ENCODE measurements around the gene NTN1. TPM values are rescaled to one million over a fixed set of nuclear protein-coding genes. Genes with fewer than 3 reads are reported as not detected.

Gene NTN1
- polyA plus RNA-seq, 1 donor from 2014 or later, result 16.2 TPM

- TF ChIP-seq RAD21 (conservative IDR thresholded peaks at IDR 0.05) (no peak), EP300 (conservative IDR thresholded peaks at IDR 0.05; ENCODE audit: poor library complexity, severe bottlenecking) (no peak), EZH2 (IDR thresholded peaks at IDR 0.05; ENCODE audit: borderline replicate concordance, insufficient read depth, low read length, poor library complexity, severe bottlenecking) (no peak), MXI1 (conservative IDR thresholded peaks at IDR 0.05; ENCODE audit: poor library complexity, severe bottlenecking) (no peak), SMC3 (conservative IDR thresholded peaks at IDR 0.05; ENCODE audit: poor library complexity) (no peak), REST (IDR thresholded peaks at IDR 0.05; ENCODE audit: borderline replicate concordance) (no peak), TAF1 (IDR thresholded peaks at IDR 0.05; ENCODE audit: low read depth) (no peak), CTCF (IDR thresholded peaks at IDR 0.05; ENCODE audit: poor library complexity, severe bottlenecking) (no peak), POLR2AphosphoS5 (IDR thresholded peaks at IDR 0.05) (no peak)
- no peaks in the 10 kb centered on the region for H3K79me2 ChIP-seq (replicated peaks; ENCODE audit: insufficient read depth, low read length)
- no peaks in the 10 kb centered on the region for H3F3A ChIP-seq (ENCODE audit: insufficient read depth, low read length, poor library complexity, severe bottlenecking)
- no peak overlapping the region for H3K4me3 ChIP-seq (ENCODE audit: low read length)
- H3K27ac ChIP-seq (ENCODE audit: low read length), result no peak overlapping the region
- H3K9ac ChIP-seq (ENCODE audit: low read length), result no peak overlapping the region
- no peak overlapping the region for H3K4me2 ChIP-seq (ENCODE audit: low read length)
- no peak overlapping the region for H2AFZ ChIP-seq (ENCODE audit: low read depth, low read length)
- no peaks in the 10 kb centered on the region for H3K9me2 ChIP-seq (ENCODE audit: insufficient read depth, low read length)
- no peaks in the 10 kb centered on the region for H3K27me3 ChIP-seq (ENCODE audit: insufficient read depth, low read depth, low read length)
- H4K20me1 ChIP-seq (ENCODE audit: insufficient read depth), result no peaks in the 10 kb centered on the region
- no peaks in the 10 kb centered on the region for H3K36me3 ChIP-seq (ENCODE audit: insufficient read depth, low read length)
- no peaks in the 10 kb centered on the region for H3K9me3 ChIP-seq (ENCODE audit: low read length)
Measured at GRCh38 chr17:9054126-9054975, 33.0 kb downstream of the NTN1 start.

- no peak overlapping the region for H3K4me3 ChIP-seq (ENCODE audit: low read length)
- no peaks in the 10 kb centered on the region for H3K79me2 ChIP-seq (replicated peaks; ENCODE audit: insufficient read depth, low read length)
- H3K36me3 ChIP-seq (ENCODE audit: insufficient read depth, low read length), result no peaks in the 10 kb centered on the region
- H3F3A ChIP-seq (ENCODE audit: insufficient read depth, low read length, poor library complexity, severe bottlenecking), result no peaks in the 10 kb centered on the region
- no peak overlapping the region for H3K27ac ChIP-seq (ENCODE audit: low read length)
- H2AFZ ChIP-seq (ENCODE audit: low read depth, low read length), result no peak overlapping the region
- no peaks in the 10 kb centered on the region for H3K9me2 ChIP-seq (ENCODE audit: insufficient read depth, low read length)
- TF ChIP-seq RAD21 (conservative IDR thresholded peaks at IDR 0.05), result no peak
- no peak for TF ChIP-seq TAF1 (IDR thresholded peaks at IDR 0.05; ENCODE audit: low read depth)
- TF ChIP-seq POLR2AphosphoS5 (IDR thresholded peaks at IDR 0.05), result no peak
- no peak for TF ChIP-seq EP300 (conservative IDR thresholded peaks at IDR 0.05; ENCODE audit: poor library complexity, severe bottlenecking)
- H3K4me2 ChIP-seq (ENCODE audit: low read length), result no peak overlapping the region
- no peak overlapping the region for H3K9ac ChIP-seq (ENCODE audit: low read length)
- H4K20me1 ChIP-seq (ENCODE audit: insufficient read depth), result no peaks in the 10 kb centered on the region
- H3K27me3 ChIP-seq (ENCODE audit: insufficient read depth, low read depth, low read length), result no peaks in the 10 kb centered on the region
- no peaks in the 10 kb centered on the region for H3K9me3 ChIP-seq (ENCODE audit: low read length)
Measured at GRCh38 chr17:9055281-9055680, 34.0 kb downstream of the NTN1 start.

All from neural cell (in vitro differentiated cells).